Stimulated activated CD8-positive, alpha-beta memory T cell treated with anti-CD3 and anti-CD28 coated beads, Interleukin-4, amount 100 ng/mL, for 24 hours (primary cell): Measurements from ENCODE around the gene ZFP64.
"Not testable (repeated sequence)": the region's sequence is repeated elsewhere in the genome, so short reads cannot be mapped to it uniquely, and the experiment has no call there.

ENCODE experiments used
- DNase-seq: peaks from one replicate; pipeline ENCODE4 v3.0.0-alpha.2; 2020; ENCODE audit warnings: low read depth

Gene ZFP64

DNA sequence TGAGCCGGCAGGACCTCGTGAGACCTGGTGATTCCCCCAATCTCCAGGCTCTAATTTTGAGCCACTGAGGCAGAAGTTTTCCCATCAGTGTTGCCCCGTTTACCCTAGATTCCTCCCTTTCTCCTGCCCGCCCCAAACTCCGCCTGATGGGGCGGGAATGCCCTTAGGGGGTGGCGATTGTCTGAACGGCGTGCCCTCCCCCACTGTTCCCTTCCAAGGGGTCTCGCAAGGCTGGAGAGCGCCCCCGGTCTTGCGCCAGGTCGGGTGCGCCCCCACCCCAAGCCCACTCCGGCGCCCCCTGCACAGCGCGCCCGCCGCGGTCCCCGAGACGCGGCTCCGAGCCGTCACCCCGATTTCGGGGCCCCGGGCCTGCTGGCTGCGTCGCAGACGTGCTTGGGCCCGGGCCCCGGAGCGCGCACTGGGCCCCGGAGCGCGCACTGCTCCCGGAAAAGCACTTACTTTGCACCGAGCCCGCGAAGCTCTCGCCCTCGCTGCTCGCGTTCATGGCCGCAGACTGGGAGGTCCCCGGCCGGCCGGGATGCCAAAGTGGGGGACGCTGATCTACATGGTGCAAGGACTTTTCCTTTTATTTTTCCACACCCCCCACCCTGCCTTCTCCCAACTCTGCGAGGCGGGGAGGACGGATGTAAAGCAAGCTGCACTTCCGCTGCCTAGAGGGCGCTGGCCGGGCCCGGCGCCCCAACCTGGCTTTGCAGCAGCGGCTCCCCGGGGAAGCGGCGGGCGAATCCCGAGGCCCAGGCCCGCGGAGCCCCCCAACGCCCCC lies at the start of gene ZFP64:
ZFP64 (minus strand) TSS at position 648 of the 784 bp plus-strand sequence; CDS start at position 505, 143 bp downstream.
- peak; percentile 52 for DNase-seq

DNA sequence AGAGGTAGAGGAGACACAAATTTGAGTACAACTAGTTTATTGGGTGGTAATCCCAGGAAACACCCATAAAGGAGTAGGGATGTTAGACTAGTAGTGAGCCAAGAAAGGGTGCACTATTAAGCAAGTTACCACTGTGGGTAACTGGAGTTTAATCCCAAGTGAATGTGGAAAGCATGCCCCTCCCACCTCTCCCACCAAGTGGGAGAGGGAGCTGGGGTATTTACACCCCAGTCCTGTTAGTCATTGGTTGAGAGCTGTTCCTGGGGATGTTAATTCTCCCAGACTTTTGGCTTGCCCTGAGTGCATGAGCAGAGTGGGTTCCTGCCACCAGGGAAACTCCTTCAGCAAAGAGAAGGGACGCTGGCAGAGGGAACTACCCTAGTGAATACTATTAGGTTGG lies 49.2 kb upstream of the ZFP64 start:
- DNase-seq: no peak

DNA sequence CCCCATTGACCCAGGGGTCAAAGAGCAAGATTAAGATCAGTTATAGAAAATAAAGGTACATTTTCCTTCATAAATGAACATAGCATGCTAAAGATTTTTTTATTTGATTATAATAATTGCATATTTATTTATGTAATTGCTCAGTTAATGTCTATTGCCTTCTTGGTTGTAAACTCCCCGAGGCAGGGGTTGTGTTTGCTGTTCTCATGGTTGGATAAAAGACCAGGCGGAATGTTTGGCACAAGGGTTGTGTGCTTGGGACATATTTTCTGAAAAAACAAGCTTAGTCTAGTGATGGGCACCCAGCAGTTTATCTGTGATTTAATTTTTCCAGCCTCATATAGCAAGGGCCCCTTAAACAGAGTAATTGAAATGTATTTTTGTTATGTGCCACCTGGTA lies 47.5 kb upstream of the ZFP64 start:
- DNase-seq: no peak

DNA sequence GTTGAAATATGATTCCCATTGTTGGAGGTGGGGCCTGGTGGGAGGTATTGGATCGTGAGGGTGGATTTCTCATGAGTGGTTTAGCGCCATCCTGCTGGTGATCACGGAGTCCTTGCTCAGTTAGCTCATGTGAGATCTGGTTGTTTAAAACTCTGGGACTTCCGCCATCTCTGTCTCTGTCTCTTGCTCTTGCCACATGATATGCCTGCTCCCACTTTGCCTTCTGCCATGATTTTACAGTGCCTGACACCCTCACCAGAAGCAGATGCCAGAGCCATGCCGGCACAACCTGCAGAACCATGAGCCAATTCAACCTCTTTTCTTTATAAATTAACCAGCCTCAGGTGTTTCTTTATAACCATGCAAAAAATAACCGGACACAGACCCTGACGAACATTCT lies 44.7 kb upstream of the ZFP64 start:
- no peak for DNase-seq

DNA sequence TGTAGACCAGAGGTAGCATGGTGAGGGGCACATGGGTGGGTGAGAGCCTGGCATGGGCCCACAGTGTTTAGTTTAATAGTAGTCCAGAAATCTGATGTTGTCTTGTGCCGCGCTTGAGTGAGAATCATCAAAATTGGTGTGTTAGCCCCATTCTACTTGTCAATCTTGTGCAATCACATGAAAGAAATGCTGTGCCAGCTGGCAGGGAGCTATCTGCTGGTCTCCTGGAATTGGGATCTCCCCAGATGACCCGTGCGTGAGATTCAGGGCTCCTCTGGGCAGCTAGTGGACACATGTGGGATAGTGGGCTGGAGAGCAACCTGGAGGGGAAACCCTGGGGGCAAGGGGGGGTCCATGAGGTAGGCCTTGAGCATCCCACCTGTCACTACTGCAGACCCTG lies 43.5 kb upstream of the ZFP64 start:
- DNase-seq: no peak

DNA sequence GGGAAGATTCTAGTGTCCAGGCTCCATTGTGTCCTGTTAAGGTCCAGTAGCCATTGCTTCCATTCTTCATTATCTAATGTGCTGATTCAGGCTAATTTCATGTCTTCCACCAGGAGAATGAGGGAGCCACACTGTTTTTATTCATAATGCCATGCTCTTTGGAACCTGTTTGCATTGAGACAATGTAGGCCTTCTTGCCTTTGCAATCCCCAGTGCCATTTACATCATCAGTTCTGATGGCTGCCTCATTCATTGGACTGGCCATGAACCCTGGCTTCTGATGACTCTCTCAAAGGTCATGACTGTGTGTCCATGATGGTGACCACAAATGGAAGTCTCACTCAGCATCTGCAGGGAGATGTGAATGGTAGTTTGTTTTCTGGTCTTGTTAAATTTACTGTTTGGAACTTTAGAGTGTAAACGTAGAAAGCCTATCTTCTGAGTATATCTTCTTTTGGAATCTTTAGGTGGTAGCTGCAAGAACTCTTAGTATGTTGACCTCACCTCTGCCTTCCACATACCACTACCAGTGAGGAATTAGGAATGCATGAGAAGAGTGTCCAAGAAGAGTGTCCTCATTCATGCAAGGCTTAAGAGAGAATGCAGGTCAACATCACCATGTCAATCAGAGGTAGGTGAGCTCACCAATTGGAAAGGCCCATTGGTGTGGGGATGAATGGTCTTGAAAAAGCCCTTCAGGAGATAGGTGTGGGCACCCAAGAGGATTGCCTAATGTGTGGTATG lies 42.9 kb upstream of the ZFP64 start:
- no peak for DNase-seq

DNA sequence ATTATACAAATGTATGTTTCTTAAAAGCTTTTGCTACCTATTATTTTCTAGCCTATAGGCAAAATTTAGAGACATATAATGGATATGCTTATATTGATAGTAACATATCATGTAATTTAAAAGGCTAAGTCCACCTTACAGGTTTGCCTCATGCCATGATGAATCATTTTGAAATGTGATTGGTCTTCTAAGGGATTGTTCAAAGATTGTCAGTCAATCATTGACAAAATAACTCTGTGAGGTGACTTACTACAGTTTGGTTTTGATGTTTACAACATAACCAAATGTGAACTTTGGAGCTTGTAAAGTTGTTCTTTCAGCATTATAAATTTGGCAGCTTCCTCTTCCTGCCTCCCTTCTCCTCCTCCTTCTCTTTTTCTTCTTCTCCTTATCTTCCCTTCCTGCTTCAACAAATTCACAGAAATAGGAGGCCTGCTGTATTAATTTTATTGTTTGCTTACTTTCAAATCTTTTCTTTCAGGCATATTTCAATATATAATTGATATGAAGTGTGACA lies 39.7 kb upstream of the ZFP64 start:
- no peak for DNase-seq

DNA sequence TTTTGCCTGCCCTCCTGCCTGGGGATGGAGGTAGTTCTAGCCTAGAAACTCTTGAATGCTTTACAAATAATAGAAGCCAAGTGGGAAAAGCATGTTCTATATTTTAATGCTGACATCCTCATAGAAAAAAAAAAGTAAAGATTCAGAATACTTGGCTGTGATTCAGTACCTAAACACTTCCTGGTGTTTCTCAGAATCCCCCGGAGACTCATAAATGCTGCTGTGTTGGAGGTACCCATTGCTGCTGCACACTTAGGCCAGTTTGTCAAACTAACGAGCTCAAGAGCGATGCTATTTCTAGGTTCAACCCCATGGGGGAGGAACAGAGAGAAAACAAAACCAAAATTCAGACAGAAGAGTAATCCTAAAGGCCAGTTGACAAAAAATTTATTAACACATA lies 38.8 kb upstream of the ZFP64 start:
- DNase-seq: no peak

DNA sequence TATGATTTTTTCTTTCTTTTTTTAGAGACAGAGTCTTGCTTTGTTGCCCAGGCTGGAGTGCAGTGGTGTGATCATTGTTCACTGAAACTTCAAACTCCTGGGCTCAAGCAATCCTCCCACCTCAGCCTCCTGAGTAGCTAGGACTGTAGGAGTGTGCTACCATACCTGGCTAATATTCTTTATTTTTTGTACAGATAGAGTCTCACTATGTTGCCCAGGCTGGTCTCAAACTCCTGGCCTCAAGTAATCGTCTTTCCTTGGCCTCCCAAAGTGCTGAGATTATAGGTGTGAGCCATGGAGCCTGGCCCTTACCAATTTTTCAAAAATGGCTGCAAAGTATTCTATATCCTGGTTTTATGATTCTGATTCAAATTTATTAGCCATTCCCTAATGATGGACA lies 37.8 kb upstream of the ZFP64 start:
- DNase-seq: not testable (repeated sequence)

DNA sequence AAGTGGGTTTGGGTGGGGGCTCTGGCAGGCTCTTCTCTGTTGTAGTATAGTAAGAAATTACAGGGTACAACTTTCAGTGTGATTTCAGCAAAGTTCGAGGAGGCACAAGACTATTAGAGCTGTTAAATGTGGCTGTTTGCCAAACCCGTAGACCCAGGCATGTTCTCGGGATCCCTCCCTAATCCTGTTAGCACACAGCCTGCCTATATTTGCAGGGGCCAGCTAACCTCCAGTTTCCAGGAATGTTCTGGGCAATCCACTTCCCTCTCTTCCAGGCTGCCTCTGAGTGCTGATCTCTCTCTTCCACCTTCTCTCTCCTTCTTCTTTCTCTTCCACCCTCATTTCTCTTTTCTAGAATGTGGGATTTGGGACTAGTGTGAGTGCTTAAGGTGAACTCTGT lies 34.8 kb upstream of the ZFP64 start:
- no peak for DNase-seq

DNA sequence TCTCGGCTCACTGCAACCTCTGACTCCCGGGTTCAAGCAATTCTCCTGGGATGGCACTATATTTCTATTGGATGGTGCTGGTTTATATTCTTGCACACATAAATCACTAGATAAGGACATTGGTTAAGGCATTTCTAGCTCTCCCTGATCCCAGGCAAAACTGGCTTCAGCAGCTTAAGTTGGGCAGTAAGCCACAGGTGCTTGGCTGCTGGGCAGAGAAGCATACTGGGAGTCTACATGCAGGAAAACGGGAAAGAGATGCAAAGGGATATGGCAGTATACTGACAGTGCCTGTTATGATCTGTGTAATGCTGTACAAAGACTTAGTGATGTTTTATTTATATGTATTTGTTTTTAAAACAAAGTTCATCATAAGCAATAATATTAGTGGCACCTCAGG lies 33.3 kb upstream of the ZFP64 start:
- no peak for DNase-seq

DNA sequence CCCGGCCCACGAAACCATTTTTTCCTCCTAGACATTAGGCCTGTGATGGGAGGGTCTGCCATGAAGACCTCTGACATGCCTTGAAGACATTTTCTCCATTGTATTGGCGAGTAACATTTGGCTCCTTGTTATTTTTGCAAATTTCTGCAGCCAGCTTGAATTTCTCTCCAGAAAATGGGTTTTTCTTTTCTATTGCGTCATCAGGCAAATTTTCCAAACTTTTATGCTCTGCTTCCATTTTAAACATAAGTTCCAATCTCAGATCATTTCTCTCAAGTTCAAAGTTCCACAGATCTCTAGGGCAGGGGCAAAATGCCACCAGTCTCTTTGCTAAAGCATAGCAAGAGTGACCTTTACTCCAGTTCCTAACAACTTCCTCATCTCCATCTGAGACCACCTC lies 29.8 kb upstream of the ZFP64 start:
- not testable (repeated sequence) for DNase-seq

DNA sequence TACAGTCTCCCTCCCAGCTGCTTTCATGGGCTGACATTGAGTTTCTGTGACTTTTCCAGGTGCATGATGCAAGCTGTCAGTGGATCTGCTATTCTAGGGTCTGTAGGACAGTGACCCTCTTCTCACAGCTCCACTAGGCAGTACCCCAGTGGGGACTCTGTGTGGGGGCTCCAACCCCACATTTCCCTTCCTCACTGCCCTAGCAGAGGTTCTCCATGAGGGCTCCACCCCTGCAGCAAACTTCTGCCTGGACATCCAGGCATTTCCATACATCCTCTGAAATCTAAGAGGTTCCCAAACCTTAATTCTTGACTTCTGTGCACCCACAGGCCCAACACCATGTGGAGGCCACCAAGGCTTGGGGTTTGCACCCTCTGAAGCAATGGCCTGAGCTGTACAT lies 29.3 kb upstream of the ZFP64 start:
- not testable (repeated sequence) for DNase-seq

DNA sequence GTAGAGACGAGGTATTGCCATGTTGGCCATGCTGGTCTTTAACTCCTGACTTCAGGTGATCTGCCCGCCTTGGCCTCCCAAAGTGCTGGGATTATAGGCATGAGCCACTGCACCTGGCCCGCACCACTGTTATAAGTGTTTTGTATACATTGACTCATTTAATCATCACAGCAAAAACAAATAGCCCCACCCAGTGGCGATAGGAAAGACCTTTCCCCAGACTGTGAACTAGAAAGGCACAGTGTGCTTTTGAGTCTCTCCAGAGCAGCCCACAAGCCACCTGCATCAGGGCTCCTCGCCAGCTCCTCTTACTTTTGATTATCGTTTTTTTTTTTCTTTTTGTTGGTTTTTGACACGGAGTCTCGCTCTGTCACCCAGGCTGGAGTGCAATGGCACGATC lies 27.9 kb upstream of the ZFP64 start:
- no peak for DNase-seq

DNA sequence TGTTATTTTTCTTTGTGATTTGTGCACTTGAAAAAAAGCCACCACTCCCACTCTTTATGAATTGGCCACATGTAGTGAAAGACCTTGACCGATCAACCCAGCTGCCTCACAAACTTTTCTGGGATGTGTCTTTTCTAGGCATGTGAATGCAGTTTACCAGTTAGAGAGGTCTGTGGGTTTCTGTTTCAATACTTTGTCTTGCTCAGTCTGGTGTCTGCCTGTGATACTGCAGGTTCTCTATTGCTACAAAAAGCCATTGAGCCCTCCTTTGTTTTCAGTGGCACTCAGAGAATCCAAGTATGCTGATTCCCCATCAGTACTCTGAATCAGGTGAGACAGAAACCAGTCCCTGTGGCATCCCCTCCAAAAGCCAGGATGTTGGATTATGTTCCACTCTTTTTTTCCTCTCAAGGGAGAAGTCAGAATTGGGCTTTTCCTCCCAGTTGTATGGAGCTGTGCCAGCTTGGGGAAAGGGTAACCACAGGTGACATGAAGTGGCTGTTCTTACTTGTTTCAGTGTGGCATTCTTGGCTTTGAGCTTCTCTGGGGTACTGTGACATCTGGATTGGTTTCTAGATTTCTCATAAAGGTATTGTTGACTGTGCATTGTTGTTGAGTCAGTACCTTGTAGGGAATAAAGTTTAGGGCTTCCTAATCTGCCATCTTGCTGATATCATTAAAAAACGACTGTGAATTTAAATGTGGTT lies 26.3 kb upstream of the ZFP64 start:
- DNase-seq: no peak

DNA sequence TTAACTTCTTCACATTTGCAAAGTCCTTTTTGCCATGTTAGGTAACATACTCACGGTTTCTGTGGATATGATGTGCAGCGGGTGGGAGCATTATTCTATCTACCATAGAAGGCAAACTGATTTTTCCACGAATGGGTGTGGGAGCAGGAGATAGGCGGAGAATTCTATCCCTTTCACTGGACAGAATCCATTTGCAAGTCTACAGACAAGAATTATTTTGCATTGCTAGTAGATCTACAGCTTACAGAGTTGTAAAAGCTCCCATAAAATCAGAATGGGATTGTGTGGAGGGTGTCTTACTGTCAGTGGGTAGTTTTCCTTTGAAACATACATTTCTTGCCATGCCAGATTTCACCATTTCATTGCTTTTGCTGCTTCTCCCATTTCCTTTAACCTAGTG lies 22.4 kb upstream of the ZFP64 start:
- no peak for DNase-seq

DNA sequence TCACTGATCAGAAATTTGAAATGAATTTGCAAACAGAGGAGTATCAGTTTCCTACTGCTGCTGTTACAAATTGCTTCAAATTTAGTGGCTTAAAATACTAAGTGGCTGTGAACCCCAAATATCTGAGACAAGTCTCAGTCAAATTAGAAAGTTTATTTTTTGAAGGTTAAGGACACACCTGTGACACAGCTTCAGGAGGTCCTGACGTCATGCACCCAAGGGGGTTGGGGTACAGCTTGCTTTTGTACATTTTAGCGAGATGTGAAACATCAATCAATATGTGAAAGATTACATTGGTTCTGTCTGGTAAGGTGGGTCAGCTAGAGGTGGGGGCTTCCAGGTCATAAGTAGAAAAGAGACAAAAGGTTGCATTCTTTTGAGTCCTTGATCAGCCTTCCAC lies 21.4 kb upstream of the ZFP64 start:
- DNase-seq: no peak

DNA sequence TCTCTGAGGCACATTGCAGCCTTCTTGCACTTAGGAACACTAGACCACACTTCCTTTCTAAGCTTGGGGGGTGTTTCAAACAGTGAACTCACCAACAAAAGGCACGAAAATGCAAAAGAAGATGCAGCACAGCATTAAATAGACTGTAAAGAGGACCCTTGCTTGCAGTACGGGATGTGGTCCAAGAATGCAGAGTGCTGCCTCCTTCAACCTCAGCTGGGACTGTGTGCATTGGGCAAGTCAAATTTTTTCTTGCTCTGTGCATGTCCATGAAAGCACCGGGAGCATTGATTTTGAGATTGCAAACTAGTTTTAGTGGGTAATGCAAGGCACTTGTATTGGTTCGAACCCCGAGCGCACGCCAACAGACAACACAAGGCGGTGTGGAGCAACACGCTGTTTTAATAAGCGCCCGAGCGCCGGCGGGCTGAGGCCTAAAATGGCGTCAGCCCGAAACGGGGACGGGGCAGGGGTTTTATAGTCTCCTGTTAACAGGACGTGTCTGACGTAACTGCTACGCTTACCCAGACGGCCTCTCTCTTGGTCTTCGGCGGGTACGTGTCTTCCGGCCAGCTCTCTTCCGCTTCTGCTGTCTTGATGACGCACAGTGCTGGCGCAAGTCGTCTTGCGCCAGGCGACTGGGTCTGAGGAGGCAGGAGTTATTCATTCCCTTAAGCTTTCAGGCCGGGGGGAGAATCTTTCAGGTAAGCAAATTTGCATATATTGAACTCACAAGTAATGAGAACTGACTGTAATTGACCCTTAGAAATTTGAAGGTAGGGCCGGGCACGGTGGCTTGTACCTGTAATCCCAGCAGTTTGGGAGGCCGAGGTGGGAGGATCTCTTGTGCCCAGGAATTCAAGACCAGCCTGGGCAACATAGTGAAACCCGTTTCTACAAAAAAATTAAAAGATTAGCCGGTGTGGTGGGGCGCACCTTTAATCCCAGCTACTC lies 18.7 kb upstream of the ZFP64 start:
- DNase-seq: no peak

DNA sequence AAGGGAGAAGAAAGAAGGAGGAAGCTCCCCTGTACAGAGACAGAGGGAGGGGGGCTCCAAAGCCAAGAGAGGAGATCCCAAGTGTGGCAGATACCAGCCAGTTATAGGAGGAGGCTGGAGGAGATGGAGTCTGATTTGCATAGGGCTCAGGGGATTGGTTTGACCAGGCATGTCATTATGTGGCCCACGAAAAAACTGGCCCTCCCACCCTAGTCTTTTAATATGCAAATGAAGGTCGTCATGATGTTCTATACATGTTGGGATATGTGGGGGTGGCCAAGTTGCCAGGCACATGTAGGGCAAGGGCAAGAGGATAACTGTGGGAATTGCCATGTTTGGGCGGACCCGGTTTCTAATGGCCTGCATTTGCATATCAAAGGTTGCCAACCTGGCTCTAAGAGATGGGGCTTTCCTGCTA lies 17.6 kb upstream of the ZFP64 start:
- DNase-seq: no peak

DNA sequence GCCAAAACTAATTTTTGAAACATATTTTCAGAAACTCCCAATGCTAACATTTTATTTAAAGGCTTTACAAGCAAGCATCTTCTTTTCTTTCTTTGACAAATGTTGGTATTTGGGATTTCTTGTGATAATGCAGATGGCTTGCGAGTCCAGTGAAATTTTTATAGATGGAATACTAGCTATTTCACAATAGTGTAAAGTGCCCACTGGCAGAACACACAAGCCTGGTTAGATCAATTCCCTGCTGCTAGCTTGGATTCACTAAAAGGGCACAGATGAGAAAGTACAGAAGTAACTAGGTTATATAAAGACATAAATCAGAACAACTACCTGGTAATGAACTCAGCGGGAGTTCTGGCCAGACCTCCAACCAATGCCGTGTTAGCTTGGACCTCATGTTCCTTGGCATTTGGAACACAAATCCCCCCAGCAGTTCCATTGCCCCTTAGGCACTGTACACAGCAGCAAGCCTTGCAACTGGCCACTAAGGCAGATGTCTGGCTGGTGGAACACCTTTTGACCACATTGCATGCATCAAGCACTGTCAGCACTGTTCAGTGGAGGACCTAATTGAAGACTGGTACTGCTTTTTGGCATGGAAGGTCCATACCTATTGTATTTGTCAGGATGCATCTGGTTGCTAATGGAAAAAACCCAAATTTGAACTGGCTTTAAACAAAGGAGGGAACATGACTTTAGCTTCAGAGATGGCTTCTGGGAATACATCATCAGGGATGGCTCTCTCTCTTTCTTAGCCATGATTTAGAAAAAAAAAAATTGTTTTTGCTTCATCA lies 15.6 kb upstream of the ZFP64 start:
- DNase-seq: no peak

DNA sequence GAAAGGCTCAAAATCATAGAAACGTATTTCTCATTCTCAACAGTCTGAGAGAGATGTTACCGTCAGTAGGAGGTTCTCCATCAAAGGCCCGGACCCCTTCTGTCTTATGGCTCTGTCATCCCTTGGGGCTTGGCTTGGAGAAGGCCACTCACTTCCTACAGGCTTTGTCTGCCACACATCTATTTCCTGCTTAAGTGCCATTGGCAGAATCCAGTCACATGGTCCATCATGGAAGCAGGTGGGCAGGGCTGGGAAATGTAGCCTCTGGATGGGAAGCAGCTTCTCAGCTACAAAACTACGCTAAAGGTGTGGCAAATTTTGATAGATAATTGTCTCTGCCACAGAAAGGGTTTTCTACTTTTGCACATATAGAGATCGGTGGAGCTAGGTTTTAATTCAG lies 12.6 kb upstream of the ZFP64 start:
- DNase-seq: no peak
